NCI-H1436 treated with DMSO at 0.1 percent for 48 hours (cell line): ENCODE measurements around the gene SLC4A8.

Experiments
- DNase-seq: peaks from one replicate; lab custom pipeline; 2025; lab: John Stamatoyannopoulos, UW

SLC4A8 gene

GRCh38 chr12:51395283-51396230 is 29.1 kb upstream of the SLC4A8 start:
- no peak for DNase-seq

GRCh38 chr12:51397670-51398069 is 27.0 kb upstream of the SLC4A8 start:
- DNase-seq = no peak

- no peak for DNase-seq
Measured at GRCh38 chr12:51399891-51400290, 24.7 kb upstream of the SLC4A8 start.

- no peak for DNase-seq
Measured at GRCh38 chr12:51401020-51401419, 23.6 kb upstream of the SLC4A8 start.

GRCh38 chr12:51401486-51401885 is 23.1 kb upstream of the SLC4A8 start:
- no peak for DNase-seq

- no peak for DNase-seq
Measured at GRCh38 chr12:51401900-51402299, 22.7 kb upstream of the SLC4A8 start.

- no peak for DNase-seq
Measured at GRCh38 chr12:51403159-51403558, 21.5 kb upstream of the SLC4A8 start.

- no peak for DNase-seq
Measured at GRCh38 chr12:51403681-51404136, 20.9 kb upstream of the SLC4A8 start.

GRCh38 chr12:51404627-51405026 is 20.0 kb upstream of the SLC4A8 start:
- no peak for DNase-seq

GRCh38 chr12:51405801-51406207 is 18.8 kb upstream of the SLC4A8 start:
- no peak for DNase-seq

GRCh38 chr12:51406290-51406689 is 18.3 kb upstream of the SLC4A8 start:
- DNase-seq = no peak

- no peak for DNase-seq
Measured at GRCh38 chr12:51406859-51407258, 17.8 kb upstream of the SLC4A8 start.

- no peak for DNase-seq
Measured at GRCh38 chr12:51407604-51408003, 17.0 kb upstream of the SLC4A8 start.

GRCh38 chr12:51409846-51410245 is 14.8 kb upstream of the SLC4A8 start:
- DNase-seq = no peak

- no peak for DNase-seq
Measured at GRCh38 chr12:51413149-51413548, 11.5 kb upstream of the SLC4A8 start.

- no peak for DNase-seq
Measured at GRCh38 chr12:51413791-51414190, 10.8 kb upstream of the SLC4A8 start.

- no peak for DNase-seq
Measured at GRCh38 chr12:51415931-51416330, 8.7 kb upstream of the SLC4A8 start.

GRCh38 chr12:51417826-51418225 is 6.8 kb upstream of the SLC4A8 start:
- DNase-seq = no peak

GRCh38 chr12:51419425-51420193 is 5.0 kb upstream of the SLC4A8 start:
- no peak for DNase-seq

- DNase-seq = no peak
Measured at GRCh38 chr12:51421266-51421884, 3.3 kb upstream of the SLC4A8 start.

GRCh38 chr12:51424094-51424661 is 453 bp upstream of the SLC4A8 start:
- DNase-seq = no peak

- no peak for DNase-seq
Measured at GRCh38 chr12:51428256-51428655, 3.6 kb downstream of the SLC4A8 start.
